ENCODE data around the gene BTAF1.
A peak's percentile ranks its signal among the peaks of the same experiment; 100 is the strongest.

The BTAF1 gene

GRCh38 chr10:91923371-91924211 is at the start of gene BTAF1:
BTAF1 (plus strand) TSS chr10:91923770; CDS start chr10:91924077, 307 bp downstream.
- ChIA-PET CTCF (interaction anchor here (0.7 to 2.1 kb wide), 5 partner anchors 10 to 626 kb away, joined by 3 to 5 read pairs (median 4); partner anchors contain the start of gene FGFBP3), POLR2A (interaction anchor here (0.5 to 1.3 kb wide), 6 partner anchors 10 to 625 kb away, joined by 3 to 8 read pairs (median 4); partner anchors contain the start of gene TNKS2)
- DNase-seq (ENCODE audit: extremely low spot score), result peak; percentile 91
- TF ChIP-seq CTCF (IDR thresholded peaks at IDR 0.05; ENCODE audit: control extremely low read depth, extremely low read depth, low read depth, missing control alignments), result no peak

DNA sequence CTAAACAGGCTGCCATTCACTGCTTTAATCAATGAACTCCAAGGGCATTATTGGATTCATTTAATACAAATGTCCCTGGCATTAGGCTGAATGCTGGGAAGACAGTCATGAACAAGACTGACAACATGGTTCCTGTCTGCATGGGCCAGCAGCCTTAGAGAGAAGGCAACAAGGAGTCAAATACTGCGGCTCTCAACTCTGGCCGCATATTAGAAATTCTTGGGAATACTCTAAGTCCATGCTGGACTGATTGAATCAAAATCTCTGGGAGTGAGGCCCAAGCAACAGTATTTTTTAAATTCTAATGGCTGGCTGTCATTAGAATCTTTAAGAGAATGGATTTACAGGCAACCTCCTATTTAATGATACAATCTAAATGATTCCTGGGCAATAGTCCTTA is 48.4 kb upstream of the BTAF1 start:
- no peak for TF ChIP-seq CTCF (IDR thresholded peaks at IDR 0.05; ENCODE audit: control extremely low read depth, extremely low read depth, low read depth, missing control alignments)
- ChIA-PET CTCF (no interaction called here), POLR2A (no interaction called here)
- no peak for DNase-seq (ENCODE audit: extremely low spot score)

- no peak for DNase-seq (ENCODE audit: extremely low spot score)
- CTCF ChIA-PET, result no interaction called here
- TF ChIP-seq CTCF (IDR thresholded peaks at IDR 0.05; ENCODE audit: control extremely low read depth, extremely low read depth, low read depth, missing control alignments), result no peak
- POLR2A ChIA-PET, result no interaction called here
These were observed 47.8 kb upstream of the BTAF1 start for GRCh38 chr10:91875779-91876178.

- POLR2A ChIA-PET, result no interaction called here
- CTCF ChIA-PET, result interaction anchor here (1.5 kb wide), 1 partner anchor 23 kb away, joined by 3 read pairs; no protein-coding TSS in a partner anchor
These were observed 43.9 kb upstream of the BTAF1 start for GRCh38 chr10:91879515-91880170.

DNA sequence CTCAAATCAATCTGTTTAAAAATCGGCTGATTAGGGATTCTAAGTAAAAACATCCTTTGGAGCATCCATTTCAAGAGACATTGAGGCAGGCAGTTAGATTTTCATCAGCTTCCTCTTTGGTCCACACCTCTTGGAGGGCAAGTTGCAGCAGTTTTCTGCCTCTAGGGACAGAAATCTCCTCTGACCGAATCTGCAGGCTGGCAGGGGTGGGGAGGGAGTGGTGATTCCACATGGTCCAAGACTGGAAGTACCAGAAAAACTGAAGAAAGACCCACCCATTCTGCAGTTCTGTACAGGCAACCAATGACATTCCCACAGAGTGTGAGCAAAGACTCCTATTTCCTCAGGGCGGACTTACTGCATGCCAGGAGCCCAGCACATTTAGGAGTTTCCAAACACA is 43.3 kb upstream of the BTAF1 start:
- DNase-seq (ENCODE audit: extremely low spot score), result no peak
- TF ChIP-seq CTCF (IDR thresholded peaks at IDR 0.05; ENCODE audit: control extremely low read depth, extremely low read depth, low read depth, missing control alignments), result no peak
- ChIA-PET CTCF (interaction anchor here (1.5 kb wide), 1 partner anchor 23 kb away, joined by 3 read pairs; no protein-coding TSS in a partner anchor), POLR2A (no interaction called here)

More at GRCh38 chr10:91879515-91880170, 43.9 kb upstream of the BTAF1 start:
- TF ChIP-seq CTCF (IDR thresholded peaks at IDR 0.05; ENCODE audit: control extremely low read depth, extremely low read depth, low read depth, missing control alignments), result no peak
- no peak for DNase-seq (ENCODE audit: extremely low spot score)

GRCh38 chr10:91883549-91884444 is 39.8 kb upstream of the BTAF1 start:
- DNase-seq (ENCODE audit: extremely low spot score), result no peak
- CTCF ChIA-PET, result interaction anchor here (0.6 kb wide), 1 partner anchor 497 kb away, joined by 3 read pairs; no protein-coding TSS in a partner anchor
- POLR2A ChIA-PET, result no interaction called here
- no peak for TF ChIP-seq CTCF (IDR thresholded peaks at IDR 0.05; ENCODE audit: control extremely low read depth, extremely low read depth, low read depth, missing control alignments)
